ENCODE results near the gene OR5D16. TPM values are rescaled to one million over a fixed set of nuclear protein-coding genes. Genes with fewer than 3 reads are reported as not detected.
"Not testable (repeated sequence)": the region's sequence is repeated elsewhere in the genome, so short reads cannot be mapped to it uniquely, and the experiment has no call there.

OR5D16 gene
- total RNA-seq, 2 experiments from 2014 or later, result not detected

- intact Hi-C loops (cut with micrococcal nuclease); H3K4me1 Mint-ChIP-seq (ENCODE audit: low read depth); H3K4me3 Mint-ChIP-seq; H3K36me3 Mint-ChIP-seq; H3K27ac Mint-ChIP-seq; DNase-seq; H3K27me3 Mint-ChIP-seq; POLR2A ChIA-PET; CTCF ChIA-PET: not testable (repeated sequence)
- H3K9me3 Mint-ChIP-seq, result peaks cover 12% of the 10 kb centered on the region
Measured at GRCh38 chr11:55872731-55873130, 34.2 kb downstream of the OR5D16 start.

- DNase-seq; intact Hi-C loops (cut with micrococcal nuclease); H3K27me3 Mint-ChIP-seq; H3K4me1 Mint-ChIP-seq (ENCODE audit: low read depth); POLR2A ChIA-PET; CTCF ChIA-PET; H3K4me3 Mint-ChIP-seq; H3K36me3 Mint-ChIP-seq; H3K27ac Mint-ChIP-seq: not testable (repeated sequence)
- H3K9me3 Mint-ChIP-seq, result peaks cover 11% of the 10 kb centered on the region
Measured at GRCh38 chr11:55873146-55873545, 34.6 kb downstream of the OR5D16 start.

GRCh38 chr11:55882997-55883396, 44.4 kb downstream of the OR5D16 start, which contains the start of gene TRIM51:
Gene TRIM51, plus strand, starts transcription at chr11:55883297. Its CDS starts 2,132 bp downstream, at chr11:55885429.
- POLR2A ChIA-PET; H3K4me3 Mint-ChIP-seq; H3K27ac Mint-ChIP-seq; CTCF ChIA-PET; H3K27me3 Mint-ChIP-seq; H3K4me1 Mint-ChIP-seq (ENCODE audit: low read depth); DNase-seq; intact Hi-C loops (cut with micrococcal nuclease); H3K36me3 Mint-ChIP-seq: not testable (repeated sequence)
- H3K9me3 Mint-ChIP-seq, result peaks cover 14% of the 10 kb centered on the region

DNA sequence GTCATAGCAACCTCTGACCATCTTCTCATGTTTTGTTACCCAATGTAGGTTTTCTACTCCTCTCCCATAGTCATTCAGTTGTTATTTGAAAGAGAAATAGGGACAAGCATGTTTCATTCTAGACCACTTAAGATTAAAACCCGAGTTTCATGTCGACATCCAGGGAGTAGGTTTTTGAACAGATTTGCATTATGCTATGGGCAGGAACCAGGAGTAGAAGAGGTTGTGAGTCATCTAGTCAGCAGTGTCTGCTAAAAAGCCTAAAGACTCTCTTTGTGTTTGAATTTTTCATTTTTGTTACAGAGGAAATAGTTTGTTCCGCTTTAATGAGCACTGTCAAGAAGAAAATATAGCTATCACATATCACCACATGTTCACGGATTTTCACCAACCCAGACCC, 46.4 kb downstream of the OR5D16 start:
- peaks cover 11% of the 10 kb centered on the region for H3K9me3 Mint-ChIP-seq
- H3K27ac Mint-ChIP-seq; H3K4me1 Mint-ChIP-seq (ENCODE audit: low read depth); H3K27me3 Mint-ChIP-seq; intact Hi-C loops (cut with micrococcal nuclease); H3K36me3 Mint-ChIP-seq; CTCF ChIA-PET; H3K4me3 Mint-ChIP-seq; POLR2A ChIA-PET; DNase-seq: not testable (repeated sequence)

GRCh38 chr11:55885481-55885880, 46.9 kb downstream of the OR5D16 start:
- H3K27me3 Mint-ChIP-seq; intact Hi-C loops (cut with micrococcal nuclease); DNase-seq; POLR2A ChIA-PET; CTCF ChIA-PET; H3K27ac Mint-ChIP-seq; H3K36me3 Mint-ChIP-seq; H3K4me1 Mint-ChIP-seq (ENCODE audit: low read depth); H3K4me3 Mint-ChIP-seq: not testable (repeated sequence)
- peaks cover 11% of the 10 kb centered on the region for H3K9me3 Mint-ChIP-seq

Other genes starting within 250 kb of the OR5D16 start
- gene OR4C11, start 231.1 kb upstream of the OR5D16 start, total RNA-seq, result not detected
- gene OR4P4, start 203.6 kb upstream of the OR5D16 start, total RNA-seq, result not detected
- gene OR4S2, start 190.4 kb upstream of the OR5D16 start, total RNA-seq, result not detected
- gene OR4C6, start 176.6 kb upstream of the OR5D16 start, total RNA-seq, result not detected
- not detected for gene OR5D13, start 65.3 kb upstream of the OR5D16 start, total RNA-seq
- gene OR5D14, start 43.2 kb upstream of the OR5D16 start, total RNA-seq, result not detected
- gene OR5L1, start 27.4 kb upstream of the OR5D16 start, total RNA-seq, result not detected
- not detected for gene OR5D18, start 19.1 kb upstream of the OR5D16 start, total RNA-seq
- not detected for gene OR5L2, start 11.5 kb upstream of the OR5D16 start, total RNA-seq
- not detected for gene TRIM51, start 44.5 kb downstream of the OR5D16 start, total RNA-seq
- gene OR5W2, start 75.8 kb downstream of the OR5D16 start, total RNA-seq, result not detected
- gene OR5I1, start 97.6 kb downstream of the OR5D16 start, total RNA-seq, result not detected
- gene OR10AG1, start 131.2 kb downstream of the OR5D16 start, total RNA-seq, result not detected
- not detected for gene OR5F1, start 155.9 kb downstream of the OR5D16 start, total RNA-seq
- gene OR5AS1, start 188.9 kb downstream of the OR5D16 start, total RNA-seq, result not detected